Measurements from ENCODE around the gene PTPN7.
A peak's percentile ranks its signal among the peaks of the same experiment; 100 is the strongest.

GRCh38 chr1:202189001-202189790 is 28.8 kb upstream of the PTPN7 start:
- TF ChIP-seq CTCF (IDR thresholded peaks at IDR 0.05) = peak; percentile 47 to 94 (median 64)
- TF ChIP-seq POLR2A (IDR thresholded peaks at IDR 0.05) = no peak
- TF ChIP-seq POLR2AphosphoS5 (IDR thresholded peaks at IDR 0.05) = no peak
- TF ChIP-seq EP300 (IDR thresholded peaks at IDR 0.05) = no peak
